Karpas-422 (cell line): ENCODE results near the gene C1orf174. TPM values are rescaled to one million over a fixed set of nuclear protein-coding genes. Genes with fewer than 3 reads are reported as not detected.

Experiments
- DNase-seq: peaks from one replicate; pipeline ENCODE4 v3.0.0-alpha.2; 2015
- H2AFZ ChIP-seq: fragments of 200-600 bp; sonication (generic); 2 replicates; pipeline ENCODE4 v1.6.1; 2014; ENCODE audit warnings: antibody characterized with exemption, low read length, mixed read lengths
- H3K27ac ChIP-seq: fragments of 200-600 bp; sonication (generic); 2 replicates; pipeline ENCODE4 v1.5.1; 2014; ENCODE audit warnings: mild to moderate bottlenecking, low read length, moderate library complexity
- H3K27me3 ChIP-seq: fragments of 200-600 bp; sonication (generic); 2 replicates; pipeline ENCODE4 v1.6.1; 2014; ENCODE audit warnings: low read length, mixed read lengths
- H3K36me3 ChIP-seq: fragments of 200-600 bp; sonication (generic); 2 replicates; pipeline ENCODE4 v1.6.1; 2014; ENCODE audit warnings: low read length, mixed read lengths; ENCODE audit not compliant: insufficient read depth
- H3K4me1 ChIP-seq: fragments of 200-600 bp; sonication (generic); 2 replicates; pipeline ENCODE4 v1.6.1; 2014; ENCODE audit warnings: mild to moderate bottlenecking, low read length, mixed read lengths
- H3K4me2 ChIP-seq: fragments of 200-600 bp; sonication (generic); 2 replicates; pipeline ENCODE4 v1.6.1; 2014; ENCODE audit warnings: low read length, low read depth, mild to moderate bottlenecking; ENCODE audit not compliant: poor library complexity, severe bottlenecking
- H3K4me3 ChIP-seq: fragments of 200-600 bp; sonication (generic); 2 replicates; pipeline ENCODE4 v1.5.1; 2014; ENCODE audit warnings: mild to moderate bottlenecking, antibody characterized with exemption, low read length, mixed read lengths
- H3K79me2 ChIP-seq: fragments of 200-600 bp; sonication (generic); 2 replicates; pipeline ENCODE4 v1.6.1; 2014; ENCODE audit warnings: mild to moderate bottlenecking, low read length, mixed read lengths
- H3K9ac ChIP-seq: fragments of 200-600 bp; sonication (generic); 2 replicates; pipeline ENCODE4 v1.6.0; 2014; ENCODE audit warnings: low read length
- H3K9me2 ChIP-seq: fragments of 200-600 bp; sonication (generic), shearing (Covaris generic); replicated peaks from 2 replicates; pipeline ENCODE4 v1.6.0; 2014; ENCODE audit warnings: mild to moderate bottlenecking, low read length, moderate library complexity; ENCODE audit not compliant: insufficient read depth
- H3K9me3 ChIP-seq: fragments of 300-700, 200-600 bp; sonication (generic); 2 replicates; pipeline ENCODE4 v1.6.1; 2014; ENCODE audit warnings: low read length, mixed read lengths
- H4K20me1 ChIP-seq: fragments of 200-600 bp; sonication (generic); 2 replicates; pipeline ENCODE4 v1.6.1; 2014; ENCODE audit warnings: mild to moderate bottlenecking, antibody characterized with exemption, low read length, low read depth; ENCODE audit not compliant: insufficient read depth
- total RNA-seq: library from RNA; depleted of rRNA; stranded (reverse); fragments of >200 nt; shearing (Covaris generic); gene quantifications from 2 replicates; pipeline ENCODE4 v1.2.3, GENCODE V29; 2014; ENCODE audit warnings: low replicate concordance

The C1orf174 gene
- total RNA-seq, 1 experiment from 2014 or later, result 17.4 TPM

- H3K9me3 ChIP-seq, result no peaks in the 10 kb centered on the region
- H3K36me3 ChIP-seq, result no peaks in the 10 kb centered on the region
- H2AFZ ChIP-seq, result no peak overlapping the region
- H3K4me2 ChIP-seq, result no peak overlapping the region
- no peaks in the 10 kb centered on the region for H4K20me1 ChIP-seq
- DNase-seq, result no peak
- peaks cover 8% of the 10 kb centered on the region for H3K79me2 ChIP-seq
- H3K9me2 ChIP-seq, result no peaks in the 10 kb centered on the region
- no peaks in the 10 kb centered on the region for H3K27me3 ChIP-seq
- H3K4me1 ChIP-seq, result peaks cover 84% of the 10 kb centered on the region
- H3K27ac ChIP-seq, result peak overlapping the region; percentile 78
- no peak overlapping the region for H3K9ac ChIP-seq
- no peak overlapping the region for H3K4me3 ChIP-seq
Observed at GRCh38 chr1:3904006-3904842, 4.2 kb upstream of the C1orf174 start.

- peaks cover 84% of the 10 kb centered on the region for H3K4me1 ChIP-seq
- H2AFZ ChIP-seq, result no peak overlapping the region
Observed at GRCh38 chr1:3903141-3904005, 3.3 kb upstream of the C1orf174 start.

GRCh38 chr1:3902571-3903091 lies 2.6 kb upstream of the C1orf174 start:
- peak overlapping the region; percentile 56 for H3K4me2 ChIP-seq
- peaks cover 6% of the 10 kb centered on the region; the same call in 1 of the 2 replicates for H3K36me3 ChIP-seq
- no peaks in the 10 kb centered on the region for H3K9me2 ChIP-seq
- no peaks in the 10 kb centered on the region for H3K27me3 ChIP-seq
- H2AFZ ChIP-seq, result no peak overlapping the region
- no peak overlapping the region; the same call in 1 of the 2 replicates for H3K4me3 ChIP-seq
- H3K27ac ChIP-seq, result peak overlapping the region; percentile 93
- DNase-seq, result peak; percentile 79
- peaks cover 81% of the 10 kb centered on the region for H3K4me1 ChIP-seq
- no peaks in the 10 kb centered on the region for H3K9me3 ChIP-seq
- peak overlapping the region; percentile 59 for H3K9ac ChIP-seq
- peaks cover 24% of the 10 kb centered on the region for H3K79me2 ChIP-seq
- H4K20me1 ChIP-seq, result no peaks in the 10 kb centered on the region

More at GRCh38 chr1:3903141-3904005, 3.3 kb upstream of the C1orf174 start:
- Histone ChIP-seq H3K27me3 (no peaks in the 10 kb centered on the region), H3K4me2 (peak overlapping the region; percentile 56), H3K9me2 (no peaks in the 10 kb centered on the region), H3K79me2 (peaks cover 17% of the 10 kb centered on the region), H3K27ac (peak overlapping the region; percentile 93), H3K9ac (peak overlapping the region; percentile 59; the same call in 1 of the 2 replicates), H3K36me3 (peaks cover under 1% of the 10 kb centered on the region; the same call in 1 of the 2 replicates), H3K9me3 (no peaks in the 10 kb centered on the region), H4K20me1 (no peaks in the 10 kb centered on the region), H3K4me3 (no peak overlapping the region)
- DNase-seq, result no peak

- Histone ChIP-seq H4K20me1 (no peaks in the 10 kb centered on the region), H3K4me3 (no peak overlapping the region; the same call in 1 of the 2 replicates), H3K9me3 (no peaks in the 10 kb centered on the region), H3K79me2 (peaks cover 29% of the 10 kb centered on the region), H3K27ac (peak overlapping the region; percentile 93), H3K9me2 (no peaks in the 10 kb centered on the region), H3K4me1 (peaks cover 76% of the 10 kb centered on the region), H3K36me3 (peaks cover 6% of the 10 kb centered on the region; the same call in 1 of the 2 replicates), H3K4me2 (peak overlapping the region; percentile 56), H2AFZ (no peak overlapping the region), H3K27me3 (no peaks in the 10 kb centered on the region), H3K9ac (peak overlapping the region; percentile 59)
- no peak for DNase-seq
Observed at GRCh38 chr1:3902111-3902511, 2.0 kb upstream of the C1orf174 start.

- peak; percentile 98 for DNase-seq
- peak overlapping the region; percentile 77; the same call in 1 of the 2 replicates for H2AFZ ChIP-seq
- H3K9me2 ChIP-seq, result no peaks in the 10 kb centered on the region
- H3K27me3 ChIP-seq, result no peaks in the 10 kb centered on the region
- peaks cover 65% of the 10 kb centered on the region for H3K4me1 ChIP-seq
- no peaks in the 10 kb centered on the region for H3K9me3 ChIP-seq
- H3K36me3 ChIP-seq, result peaks cover 7% of the 10 kb centered on the region; the same call in 1 of the 2 replicates
- peak overlapping the region; percentile 98 for H3K4me3 ChIP-seq
- H3K27ac ChIP-seq, result peak overlapping the region; percentile 90
- peaks cover 40% of the 10 kb centered on the region for H3K79me2 ChIP-seq
- peaks cover 6% of the 10 kb centered on the region; the same call in 1 of the 2 replicates for H4K20me1 ChIP-seq
- peak overlapping the region; percentile 96 for H3K9ac ChIP-seq
- H3K4me2 ChIP-seq, result peak overlapping the region; percentile 94
Observed at GRCh38 chr1:3900969-3901529, 977 bp upstream of the C1orf174 start.

GRCh38 chr1:3899754-3900149 lies 320 bp downstream of the C1orf174 start:
- Histone ChIP-seq H3K9me2 (no peaks in the 10 kb centered on the region), H3K4me1 (peaks cover 52% of the 10 kb centered on the region), H3K79me2 (peaks cover 53% of the 10 kb centered on the region), H3K4me2 (peak overlapping the region; percentile 94), H4K20me1 (peaks cover 10% of the 10 kb centered on the region; the same call in 1 of the 2 replicates), H3K4me3 (peak overlapping the region; percentile 98), H3K36me3 (peaks cover 11% of the 10 kb centered on the region), H3K9ac (peak overlapping the region; percentile 96), H3K27me3 (no peaks in the 10 kb centered on the region), H3K27ac (peak overlapping the region; percentile 90), H2AFZ (no peak overlapping the region), H3K9me3 (no peaks in the 10 kb centered on the region)
- no peak for DNase-seq

- DNase-seq, result peak; percentile 73
- H4K20me1 ChIP-seq, result peaks cover 10% of the 10 kb centered on the region; the same call in 1 of the 2 replicates
- peak overlapping the region; percentile 96 for H3K9ac ChIP-seq
- peak overlapping the region; percentile 98 for H3K4me3 ChIP-seq
- H3K9me3 ChIP-seq, result no peaks in the 10 kb centered on the region
- H3K4me1 ChIP-seq, result peaks cover 46% of the 10 kb centered on the region
- no peaks in the 10 kb centered on the region for H3K9me2 ChIP-seq
- no peaks in the 10 kb centered on the region for H3K27me3 ChIP-seq
- H2AFZ ChIP-seq, result no peak overlapping the region
- peak overlapping the region; percentile 90 for H3K27ac ChIP-seq
- peaks cover 56% of the 10 kb centered on the region for H3K79me2 ChIP-seq
- H3K4me2 ChIP-seq, result peak overlapping the region; percentile 94
- peaks cover 11% of the 10 kb centered on the region for H3K36me3 ChIP-seq
Observed at GRCh38 chr1:3898994-3899753, 898 bp downstream of the C1orf174 start.
